ENCODE measurements around the gene PPP1CB.

- no peak for TF ChIP-seq CTCF (conservative IDR thresholded peaks at IDR 0.05; ENCODE audit: low read length)
- TF ChIP-seq EZH2phosphoT487 (IDR thresholded peaks at IDR 0.05; ENCODE audit: borderline replicate concordance, low read depth, low read length): no peak
Observed at GRCh38 chr2:28745225-28745624, 6.4 kb upstream of the PPP1CB start.
